Naive thymus-derived CD8-positive, alpha-beta T cell (primary cell): ENCODE data around the gene MYRFL. TPM values are rescaled to one million over a fixed set of nuclear protein-coding genes. Genes with fewer than 3 reads are reported as not detected.

Experiments used
- ATAC-seq, 2 donors: fragments of 150-1000 bp; cut with Tn5 transposase in 1 of 2; sonication (Bioruptor Pico), chemical (Tn5 transposase) in 1 of 2; 1 replicate in 1 of 2; 2 replicates in 1 of 2; pipeline ENCODE4 v1.10.0; 2021; ENCODE audit warnings: mild to moderate bottlenecking in 2 of 2, moderate library complexity in 2 of 2
- POLR2A ChIA-PET: fragments of 350-600 bp; sonication (Branson Sonifier 250); formaldehyde crosslinking; loops from one replicate; lab custom pipeline; 2021; ENCODE audit warnings: antibody characterized with exemption; lab: Charles Lee
- DNase-seq, 10 donors: peaks; one replicate each; pipeline versions ENCODE4 v3.0.0 to v3.0.0-alpha.2; 2020 to 2022
- H3K27ac Mint-ChIP-seq, 10 donors: one replicate each; pipeline ENCODE4 v1.8.0; 2020 to 2022; ENCODE audit warnings: mild to moderate bottlenecking in 10 of 10, mixed read lengths in 10 of 10, moderate library complexity in 4 of 10, inconsistent platforms in 1 of 10
- H3K27me3 Mint-ChIP-seq, 5 donors: one replicate each; pipeline ENCODE4 v1.8.0; 2021 to 2022; ENCODE audit warnings: mixed read lengths in 5 of 5
- H3K36me3 Mint-ChIP-seq, 3 donors: one replicate each; pipeline ENCODE4 v1.8.0; 2020 to 2022; ENCODE audit warnings: mixed read lengths in 3 of 3, mild to moderate bottlenecking in 2 of 3, inconsistent platforms in 1 of 3
- H3K4me1 Mint-ChIP-seq, 4 donors: one replicate each; pipeline ENCODE4 v1.8.0; 2021 to 2022; ENCODE audit warnings: mixed read lengths in 4 of 4
- H3K4me3 Mint-ChIP-seq, 10 donors: one replicate each; pipeline ENCODE4 v1.8.0; 2020 to 2022; ENCODE audit warnings: mild to moderate bottlenecking in 10 of 10, mixed read lengths in 10 of 10, moderate library complexity in 6 of 10, inconsistent platforms in 1 of 10
- H3K9me3 Mint-ChIP-seq, 9 donors: one replicate each; pipeline ENCODE4 v1.8.0; 2020 to 2022; ENCODE audit warnings: mixed read lengths in 9 of 9, mild to moderate bottlenecking in 3 of 9, inconsistent platforms in 1 of 9, moderate library complexity in 1 of 9
- polyA plus RNA-seq, 3 donors: library from polyadenylated mRNA; unstranded; fragments of 300-500 nt; fragmentation: Illumina TruSeq; gene quantifications; one replicate each; pipeline ENCODE4 v1.2.3, GENCODE V29; 2021
- total RNA-seq, 8 experiments: library from RNA in 2 of 8; stranded (reverse) in 2 of 8; gene quantifications; one replicate each; pipeline ENCODE4 v1.2.3 and lab custom pipeline; 2021 to 2026

The MYRFL gene
- total and polyA plus RNA-seq, 5 experiments from 2014 or later = not detected

- no peak for ATAC-seq
- Mint-ChIP-seq H3K4me3 (no peak overlapping the region), H3K27ac (no peak overlapping the region), H3K4me1 (no peaks in the 10 kb centered on the region), H3K9me3 (peaks cover 0 to 5% (median 0%) of the 10 kb centered on the region in 9 donors), H3K36me3 (peaks cover 0 to 4% (median 3%) of the 10 kb centered on the region in 3 donors), H3K27me3 (peaks cover 0 to 3% (median 2%) of the 10 kb centered on the region in 5 donors)
- no peak for DNase-seq
- POLR2A ChIA-PET = no interaction called here
These were observed 126.1 kb downstream of the MYRFL start for GRCh38 chr12:69951108-69951507.

GRCh38 chr12:69952890-69953289 is 127.9 kb downstream of the MYRFL start:
- H3K36me3 Mint-ChIP-seq = peaks cover 0 to 4% (median 3%) of the 10 kb centered on the region in 3 donors
- H3K4me3 Mint-ChIP-seq = no peak overlapping the region
- H3K27me3 Mint-ChIP-seq = peaks cover 4 to 9% (median 5%) of the 10 kb centered on the region in 5 donors
- POLR2A ChIA-PET = no interaction called here
- no peaks in the 10 kb centered on the region for H3K4me1 Mint-ChIP-seq
- ATAC-seq (no peak), DNase-seq (no peak)
- H3K27ac Mint-ChIP-seq = no peak overlapping the region
- H3K9me3 Mint-ChIP-seq = peaks cover 0 to 5% (median 0%) of the 10 kb centered on the region in 9 donors

- Mint-ChIP-seq H3K9me3 (peaks cover 0 to 5% (median 0%) of the 10 kb centered on the region in 9 donors), H3K27ac (no peak overlapping the region), H3K27me3 (peaks cover 2 to 12% (median 9%) of the 10 kb centered on the region in 5 donors), H3K4me3 (no peak overlapping the region), H3K4me1 (no peaks in the 10 kb centered on the region), H3K36me3 (no peaks in the 10 kb centered on the region)
- ATAC-seq (no peak), DNase-seq (no peak)
- POLR2A ChIA-PET = no interaction called here
These were observed 136.2 kb downstream of the MYRFL start for GRCh38 chr12:69961246-69961645.

GRCh38 chr12:69966409-69966808 is 141.4 kb downstream of the MYRFL start:
- POLR2A ChIA-PET = no interaction called here
- ATAC-seq (no peak), DNase-seq (no peak)
- Mint-ChIP-seq H3K27me3 (peaks cover 0 to 2% (median 0%) of the 10 kb centered on the region in 5 donors), H3K4me1 (no peaks in the 10 kb centered on the region), H3K4me3 (no peak overlapping the region), H3K9me3 (peaks cover 0 to 5% (median 0%) of the 10 kb centered on the region in 9 donors), H3K27ac (no peak overlapping the region), H3K36me3 (no peaks in the 10 kb centered on the region)

GRCh38 chr12:69966839-69967238 is 141.8 kb downstream of the MYRFL start:
- DNase-seq (no peak), ATAC-seq (no peak)
- no peaks in the 10 kb centered on the region for H3K4me1 Mint-ChIP-seq
- POLR2A ChIA-PET = no interaction called here
- H3K9me3 Mint-ChIP-seq = peaks cover 0 to 5% (median 0%) of the 10 kb centered on the region in 9 donors
- H3K27me3 Mint-ChIP-seq = peaks cover 0 to 2% (median 0%) of the 10 kb centered on the region in 5 donors
- H3K4me3 Mint-ChIP-seq = no peak overlapping the region
- H3K36me3 Mint-ChIP-seq = no peaks in the 10 kb centered on the region
- H3K27ac Mint-ChIP-seq = no peak overlapping the region

- H3K27ac Mint-ChIP-seq = no peak overlapping the region
- no peak overlapping the region for H3K4me3 Mint-ChIP-seq
- no peaks in the 10 kb centered on the region for H3K4me1 Mint-ChIP-seq
- peaks cover 0 to 5% (median 0%) of the 10 kb centered on the region in 9 donors for H3K9me3 Mint-ChIP-seq
- ATAC-seq (no peak), DNase-seq (no peak)
- H3K27me3 Mint-ChIP-seq = peaks cover 0 to 5% (median 0%) of the 10 kb centered on the region in 5 donors
- H3K36me3 Mint-ChIP-seq = no peaks in the 10 kb centered on the region
- POLR2A ChIA-PET = no interaction called here
These were observed 144.0 kb downstream of the MYRFL start for GRCh38 chr12:69969011-69969410.

- Mint-ChIP-seq H3K36me3 (no peaks in the 10 kb centered on the region), H3K4me3 (no peak overlapping the region), H3K27ac (no peak overlapping the region), H3K4me1 (no peaks in the 10 kb centered on the region), H3K9me3 (no peaks in the 10 kb centered on the region), H3K27me3 (peaks cover 0 to 19% (median 5%) of the 10 kb centered on the region in 5 donors)
- POLR2A ChIA-PET = no interaction called here
- DNase-seq (no peak), ATAC-seq (no peak)
These were observed 147.1 kb downstream of the MYRFL start for GRCh38 chr12:69972136-69972535.

- DNase-seq = no peak
- Mint-ChIP-seq H3K4me3 (no peak overlapping the region), H3K36me3 (no peaks in the 10 kb centered on the region), H3K27me3 (peaks cover 0 to 19% (median 3%) of the 10 kb centered on the region in 5 donors), H3K27ac (no peak overlapping the region), H3K4me1 (no peaks in the 10 kb centered on the region), H3K9me3 (no peaks in the 10 kb centered on the region)
- POLR2A ChIA-PET = no interaction called here
- no peak for ATAC-seq
These were observed 153.0 kb downstream of the MYRFL start for GRCh38 chr12:69978020-69978419.

GRCh38 chr12:69981881-69982475 is 157.0 kb downstream of the MYRFL start:
- H3K4me1 Mint-ChIP-seq = no peaks in the 10 kb centered on the region
- POLR2A ChIA-PET = no interaction called here
- peaks cover 0 to 7% (median 0%) of the 10 kb centered on the region in 9 donors for H3K9me3 Mint-ChIP-seq
- ATAC-seq (no peak), DNase-seq (no peak)
- H3K27me3 Mint-ChIP-seq = no peaks in the 10 kb centered on the region
- no peaks in the 10 kb centered on the region for H3K36me3 Mint-ChIP-seq
- no peak overlapping the region for H3K27ac Mint-ChIP-seq
- no peak overlapping the region for H3K4me3 Mint-ChIP-seq

GRCh38 chr12:69984241-69984640 is 159.2 kb downstream of the MYRFL start:
- peaks cover 0 to 7% (median 0%) of the 10 kb centered on the region in 9 donors for H3K9me3 Mint-ChIP-seq
- H3K27ac Mint-ChIP-seq = no peak overlapping the region
- no peak overlapping the region for H3K4me3 Mint-ChIP-seq
- H3K27me3 Mint-ChIP-seq = no peaks in the 10 kb centered on the region
- no peaks in the 10 kb centered on the region for H3K36me3 Mint-ChIP-seq
- no peak for DNase-seq
- H3K4me1 Mint-ChIP-seq = no peaks in the 10 kb centered on the region
- POLR2A ChIA-PET = no interaction called here
- no peak for ATAC-seq

GRCh38 chr12:69985656-69986055 is 160.6 kb downstream of the MYRFL start:
- no peak overlapping the region for H3K27ac Mint-ChIP-seq
- H3K4me1 Mint-ChIP-seq = no peaks in the 10 kb centered on the region
- H3K9me3 Mint-ChIP-seq = peaks cover 0 to 7% (median 0%) of the 10 kb centered on the region in 9 donors
- H3K4me3 Mint-ChIP-seq = no peak overlapping the region
- no peaks in the 10 kb centered on the region for H3K36me3 Mint-ChIP-seq
- DNase-seq (no peak), ATAC-seq (no peak)
- peaks cover 0 to 8% (median 3%) of the 10 kb centered on the region in 5 donors for H3K27me3 Mint-ChIP-seq
- POLR2A ChIA-PET = no interaction called here

GRCh38 chr12:69986114-69986513 is 161.1 kb downstream of the MYRFL start:
- POLR2A ChIA-PET = no interaction called here
- Mint-ChIP-seq H3K27me3 (peaks cover 0 to 10% (median 3%) of the 10 kb centered on the region in 5 donors), H3K4me3 (no peak overlapping the region), H3K4me1 (no peaks in the 10 kb centered on the region), H3K27ac (no peak overlapping the region), H3K9me3 (peaks cover 0 to 7% (median 0%) of the 10 kb centered on the region in 9 donors), H3K36me3 (no peaks in the 10 kb centered on the region)
- ATAC-seq (no peak), DNase-seq (no peak)

GRCh38 chr12:69987579-69988091 is 162.6 kb downstream of the MYRFL start:
- Mint-ChIP-seq H3K9me3 (peaks cover 0 to 7% (median 0%) of the 10 kb centered on the region in 9 donors), H3K36me3 (no peaks in the 10 kb centered on the region), H3K4me1 (no peaks in the 10 kb centered on the region), H3K27me3 (peaks cover 0 to 10% (median 5%) of the 10 kb centered on the region in 5 donors), H3K27ac (no peak overlapping the region), H3K4me3 (no peak overlapping the region)
- ATAC-seq = no peak
- DNase-seq = no peak
- POLR2A ChIA-PET = no interaction called here
